Pancreas (tissue), 10 donors: Measurements from ENCODE around the gene BCAS1. TPM values are rescaled to one million over a fixed set of nuclear protein-coding genes. Genes with fewer than 3 reads are reported as not detected.

Source experiments
- ATAC-seq, 4 donors: fragments of 200-7000 bp; cut with Tn5 transposase; one replicate each; pipeline versions ENCODE4 v1.8.0 to v1.9.1; 2020; ENCODE audit warnings: mild to moderate bottlenecking in 4 of 4, moderate library complexity in 4 of 4
- DNase-seq, 6 donors: peaks; one replicate each; pipeline ENCODE4 v3.0.0-alpha.2; 2020
- FAIRE-seq: peaks from 2 replicates; lab custom pipeline; 2012; peaks lifted over from hg19 to GRCh38; lab: Jason Lieb, UNC
- H3K27ac ChIP-seq, 4 donors: fragments of 200-600 bp; sonication (generic); 1 replicate in 3 of 4; 2 replicates in 1 of 4; pipeline versions ENCODE4 v1.5.0 to v1.8.0; 2020
- H3K27me3 ChIP-seq, 4 donors: fragments of 200-600 bp; one replicate each; pipeline ENCODE4 v1.8.0; 2021
- H3K36me3 ChIP-seq, 3 donors: fragments of 200-600 bp; sonication (generic) in 1 of 3; one replicate each; pipeline versions ENCODE4 v1.5.0 to v1.8.0; 2020 to 2021
- H3K4me1 ChIP-seq, 3 donors: fragments of 200-600 bp; one replicate each; pipeline ENCODE4 v1.8.0; 2021
- H3K4me3 ChIP-seq, 4 donors: fragments of 200-600 bp; sonication (generic) in 2 of 4; one replicate each; pipeline versions ENCODE4 v1.5.0 to v1.8.0; 2020 to 2021
- H3K9me3 ChIP-seq, 4 donors: fragments of 200-600 bp; one replicate each; pipeline ENCODE4 v1.8.0; 2021
- WGBS, 2 donors: extraction: QIAGEN DNeasy Blood & Tissue Kit; methylation state at CpG; one replicate each; pipeline ENCODE4 v1.1.7; 2013; 5-methylcytosine and 5-hydroxymethylcytosine counted together
- intact Hi-C, 3 donors: fragments of 100-400 bp; cut with DNase I; formaldehyde crosslinking; loops; one replicate each; pipeline versions ENCODE4 v1.11.1 to v1.14.2; 2022
- polyA plus RNA-seq, 2 donors: library from polyadenylated mRNA; stranded (reverse); fragments of 200-250 nt; gene quantifications; one replicate each; pipeline ENCODE4 v1.2.3, GENCODE V29; 2013
- total RNA-seq, 6 donors: library from RNA; stranded (reverse); fragmentation: NEBNext Ultra II Directional in 4 of 6; extraction: Animal tissue kit (Norgen Biotek cat#: 25700) in 4 of 6; gene quantifications; one replicate each; pipeline versions ENCODE4 v1.2.1 to v1.2.4, GENCODE V29; 2021 to 2023
- TF ChIP-seq, protein P1 (sequence below), 4 donors: fragments of 200-600 bp; sonication (generic) in 3 of 4; IDR thresholded peaks; one replicate each; pipeline versions ENCODE4 v1.5.0 to v1.8.0; 2021; ENCODE audit warnings: antibody characterized with exemption in 4 of 4
- donor health status: healthy with polysubstance abuse.
- donor health status: DM: no; HTN: no; CAD: no; lungs with moderate emphysema.
- donor health status: DM: no; HTN: no; CAD: no.
- donor health status: control.
- donor health status: control.
- donor health status: Bipolar disorder and iron deficiency.
- donor health status: DM: yes; HTN: yes; CAD: no.
- donor health status: DM: no; HTN: no; CAD: no.
- donor health status: DM: no; HTN: no; CAD: no.
- donor health status: DM: yes; HTN: yes; CAD: no.

Gene BCAS1
- total and polyA plus RNA-seq, 8 donors, result 0.20 to 0.85 (median 0.61) TPM

DNA sequence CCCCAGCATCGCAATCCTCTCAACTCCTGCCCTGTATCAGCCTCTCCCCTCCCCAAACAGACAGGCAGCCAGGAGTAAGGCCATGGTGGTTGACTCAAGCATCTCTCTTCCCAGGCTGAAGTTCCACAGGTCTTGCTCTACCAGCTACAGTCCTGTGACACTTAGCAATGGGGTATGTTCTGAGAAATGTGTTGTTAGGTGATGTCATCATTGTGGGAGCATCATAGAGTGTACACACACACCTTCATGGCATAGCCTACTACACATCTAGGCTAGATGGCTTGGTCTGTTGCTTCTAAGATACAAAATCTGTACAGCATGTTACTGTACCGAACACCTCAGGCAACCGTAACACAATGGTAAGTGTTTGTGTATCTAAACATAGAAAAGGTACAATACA is 29.5 kb upstream of the BCAS1 start:
- ATAC-seq, result no peak
- H3K9me3 ChIP-seq, result no peaks in the 10 kb centered on the region
- TF ChIP-seq, protein P1, sequence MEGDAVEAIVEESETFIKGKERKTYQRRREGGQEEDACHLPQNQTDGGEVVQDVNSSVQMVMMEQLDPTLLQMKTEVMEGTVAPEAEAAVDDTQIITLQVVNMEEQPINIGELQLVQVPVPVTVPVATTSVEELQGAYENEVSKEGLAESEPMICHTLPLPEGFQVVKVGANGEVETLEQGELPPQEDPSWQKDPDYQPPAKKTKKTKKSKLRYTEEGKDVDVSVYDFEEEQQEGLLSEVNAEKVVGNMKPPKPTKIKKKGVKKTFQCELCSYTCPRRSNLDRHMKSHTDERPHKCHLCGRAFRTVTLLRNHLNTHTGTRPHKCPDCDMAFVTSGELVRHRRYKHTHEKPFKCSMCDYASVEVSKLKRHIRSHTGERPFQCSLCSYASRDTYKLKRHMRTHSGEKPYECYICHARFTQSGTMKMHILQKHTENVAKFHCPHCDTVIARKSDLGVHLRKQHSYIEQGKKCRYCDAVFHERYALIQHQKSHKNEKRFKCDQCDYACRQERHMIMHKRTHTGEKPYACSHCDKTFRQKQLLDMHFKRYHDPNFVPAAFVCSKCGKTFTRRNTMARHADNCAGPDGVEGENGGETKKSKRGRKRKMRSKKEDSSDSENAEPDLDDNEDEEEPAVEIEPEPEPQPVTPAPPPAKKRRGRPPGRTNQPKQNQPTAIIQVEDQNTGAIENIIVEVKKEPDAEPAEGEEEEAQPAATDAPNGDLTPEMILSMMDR (IDR thresholded peaks at IDR 0.05), result no peak

DNA sequence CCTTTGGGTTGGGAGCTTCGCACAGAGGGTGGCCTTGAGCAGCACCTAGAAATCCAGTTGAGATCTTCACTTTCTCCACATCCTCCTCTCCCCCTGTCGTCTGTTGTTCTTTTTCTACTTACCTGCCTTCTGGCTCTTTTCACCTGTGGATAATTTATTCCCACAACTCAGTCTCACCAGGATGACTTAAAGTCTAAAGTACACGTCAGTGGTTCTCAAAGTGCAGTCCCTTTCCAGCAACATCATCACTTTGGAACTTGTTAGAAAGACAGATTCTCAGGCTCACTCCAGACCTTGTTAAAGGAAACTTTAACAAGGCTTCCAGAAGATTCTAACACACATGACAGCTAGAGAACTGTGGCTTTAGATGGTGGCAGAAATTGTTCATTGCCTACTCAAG is 27.7 kb upstream of the BCAS1 start:
- no peak for FAIRE-seq
- Histone ChIP-seq H3K36me3 (no peaks in the 10 kb centered on the region), H3K4me3 (no peak overlapping the region), H3K27me3 (no peaks in the 10 kb centered on the region), H3K27ac (no peak overlapping the region), H3K9me3 (no peaks in the 10 kb centered on the region), H3K4me1 (no peaks in the 10 kb centered on the region)
- WGBS, 2 donors, result 60 to 68% methylated on average over 3 of the region's 3 CpGs
- TF ChIP-seq, protein P1 (IDR thresholded peaks at IDR 0.05), result no peak
- ATAC-seq, result no peak
- DNase-seq, result no peak
- intact Hi-C loops, result loop anchor here in 2 of 3 donors (5.0 kb wide), 2 partner anchors 99 to 104 kb away; no protein-coding TSS in a partner anchor

More for the DNA sequence above, 29.5 kb upstream of the BCAS1 start:
- DNase-seq (no peak), FAIRE-seq (no peak)
- no peaks in the 10 kb centered on the region for H3K27me3 ChIP-seq
- H3K36me3 ChIP-seq, result no peaks in the 10 kb centered on the region
- WGBS, 2 donors, result 91 to 96% methylated on average over 3 of the region's 3 CpGs
- no peak overlapping the region for H3K27ac ChIP-seq
- no peak overlapping the region for H3K4me3 ChIP-seq
- intact Hi-C loops, result loop anchor here (5.0 to 10.0 kb wide), 4 partner anchors 95 to 547 kb away; no protein-coding TSS in a partner anchor
- H3K4me1 ChIP-seq, result no peaks in the 10 kb centered on the region

DNA sequence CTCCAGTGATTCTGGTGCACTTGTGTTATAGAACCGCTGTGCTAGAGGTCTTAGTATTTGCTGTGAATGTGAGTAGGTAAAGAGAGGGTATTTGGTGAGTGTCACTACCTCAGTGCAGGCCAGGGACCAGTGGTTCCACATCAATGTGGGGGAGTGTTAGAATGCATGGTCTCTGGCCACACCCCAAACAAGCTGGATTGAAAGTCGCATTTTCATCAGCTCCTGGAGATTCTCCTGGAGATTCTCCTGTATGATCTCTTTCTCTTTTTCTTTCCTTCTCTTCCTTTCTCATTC is 26.8 kb upstream of the BCAS1 start:
- no peak overlapping the region for H3K4me3 ChIP-seq
- 65 to 76% methylated on average over 2 of the region's 2 CpGs for WGBS, 2 donors
- DNase-seq (no peak), ATAC-seq (no peak), FAIRE-seq (no peak)
- H3K27me3 ChIP-seq, result no peaks in the 10 kb centered on the region
- no peaks in the 10 kb centered on the region for H3K9me3 ChIP-seq
- H3K4me1 ChIP-seq, result no peaks in the 10 kb centered on the region
- intact Hi-C loops, result loop anchor here in 2 of 3 donors (5.0 kb wide), 2 partner anchors 100 to 105 kb away; no protein-coding TSS in a partner anchor
- H3K27ac ChIP-seq, result no peak overlapping the region
- TF ChIP-seq, protein P1 (IDR thresholded peaks at IDR 0.05), result no peak
- H3K36me3 ChIP-seq, result no peaks in the 10 kb centered on the region

DNA sequence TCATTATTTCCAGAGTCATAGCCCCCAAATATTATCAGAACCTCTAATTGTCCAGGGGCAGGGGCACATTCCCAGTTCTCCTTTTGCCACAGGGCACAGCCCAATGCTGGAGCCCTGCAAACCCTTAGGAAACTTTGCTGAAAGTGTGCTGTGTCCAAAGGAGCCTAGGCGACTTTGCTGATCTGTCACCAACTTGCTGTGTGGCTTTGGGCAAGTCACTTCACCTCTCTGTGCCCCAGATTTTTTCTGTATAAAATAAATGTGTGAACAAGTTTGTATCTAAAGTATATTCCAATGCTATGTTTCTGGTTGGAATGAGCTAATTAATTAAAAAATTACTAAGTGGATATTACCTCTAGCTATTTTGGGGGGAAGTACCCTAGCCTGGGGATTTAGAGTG is 25.4 kb upstream of the BCAS1 start:
- TF ChIP-seq, protein P1 (IDR thresholded peaks at IDR 0.05), result no peak
- H3K36me3 ChIP-seq, result no peaks in the 10 kb centered on the region
- no peak for DNase-seq
- intact Hi-C loops, result loop anchor here in 2 of 3 donors (5.0 kb wide), 2 partner anchors 101 to 106 kb away; no protein-coding TSS in a partner anchor
- FAIRE-seq, result no peak
- no peaks in the 10 kb centered on the region for H3K27me3 ChIP-seq
- H3K27ac ChIP-seq, result no peak overlapping the region
- H3K4me1 ChIP-seq, result no peaks in the 10 kb centered on the region
- no peaks in the 10 kb centered on the region for H3K9me3 ChIP-seq
- H3K4me3 ChIP-seq, result no peak overlapping the region
- 51 to 63% methylated on average over 1 of the region's 1 CpG for WGBS, 2 donors
- ATAC-seq, result no peak

DNA sequence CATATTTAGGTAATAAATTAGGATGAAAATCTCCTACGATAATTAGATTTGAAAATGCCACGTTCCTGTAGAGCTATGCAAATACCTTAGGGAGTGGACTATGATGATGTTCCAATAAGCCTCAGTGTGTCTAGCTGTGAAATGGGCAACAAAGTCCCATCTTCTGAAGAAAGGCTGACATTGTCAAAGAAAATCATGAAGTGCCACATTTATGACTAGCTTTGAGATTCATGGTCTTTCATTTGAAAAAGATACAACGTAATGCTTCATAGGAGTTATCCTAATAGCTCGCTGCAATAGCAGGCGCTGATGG is 23.8 kb upstream of the BCAS1 start:
- Histone ChIP-seq H3K9me3 (no peaks in the 10 kb centered on the region), H3K36me3 (no peaks in the 10 kb centered on the region), H3K27ac (no peak overlapping the region), H3K27me3 (no peaks in the 10 kb centered on the region), H3K4me3 (no peak overlapping the region), H3K4me1 (no peaks in the 10 kb centered on the region)
- no peak for DNase-seq
- TF ChIP-seq, protein P1 (IDR thresholded peaks at IDR 0.05), result no peak
- intact Hi-C loops, result no loop called here
- 64 to 83% methylated on average over 5 of the region's 5 CpGs for WGBS, 2 donors
- no peak for ATAC-seq
- no peak for FAIRE-seq
